Measurements from ENCODE around the gene GALNT18.

GRCh38 chr11:11476499-11476898 lies 145.3 kb downstream of the GALNT18 start:
- TF ChIP-seq CTCF (IDR thresholded peaks at IDR 0.05; ENCODE audit: extremely low read depth in 1 of 2, insufficient read depth in 1 of 2, low read depth in 1 of 2, low read length in 2 of 2) (no peak), POLR2AphosphoS5 (IDR thresholded peaks at IDR 0.05; ENCODE audit: insufficient read depth, low read depth, low read length) (no peak), POLR2A (IDR thresholded peaks at IDR 0.05; ENCODE audit: low read depth, low read length) (no peak)

Data from endothelial cell of umbilical vein (primary cell).